GM12878 (cell line): Measurements from ENCODE around the gene THRB. TPM values are rescaled to one million over a fixed set of nuclear protein-coding genes. Genes with fewer than 3 reads are reported as not detected.

Experiments used
- ATAC-seq: fragments of 200-7000 bp; cut with Tn5 transposase; 3 replicates; pipeline ENCODE4 v1.9.1; 2020; ENCODE audit warnings: mild to moderate bottlenecking, moderate library complexity
- BruUV-seq: library from RNA; stranded (reverse); fragments of 400-500 nt; replicated peaks from 2 replicates; lab custom pipeline; 2021; lab: Mats Ljungman, UMichigan
- CTCF ChIA-PET: fragments of 300-600 bp; sonication (Branson Sonifier 250); formaldehyde crosslinking; extraction: SDS; loops from one replicate; lab custom pipeline; 2021; ENCODE audit warnings: inconsistent platforms; lab: Yijun Ruan, JAX
- POLR2A ChIA-PET: fragments of 350-600 bp; formaldehyde crosslinking; extraction: SDS; loops from one replicate; lab custom pipeline; 2021; ENCODE audit warnings: inconsistent platforms; lab: Charles Lee
- RAD21 ChIA-PET: fragments of 300-600 bp; sonication (Branson Sonifier 250); formaldehyde crosslinking; loops from one replicate; lab custom pipeline; 2023; ENCODE audit warnings: antibody characterized with exemption; ENCODE audit not compliant: unreplicated experiment; lab: Charles Lee
- SMC1A ChIA-PET: fragments of 300-600 bp; sonication (Branson Sonifier 250); formaldehyde crosslinking; loops from one replicate; lab custom pipeline; 2023; ENCODE audit not compliant: unreplicated experiment, uncharacterized antibody; lab: Charles Lee
- DNase-seq: peaks from one replicate; pipeline ENCODE4 v3.0.0-alpha.2; 2011; ENCODE audit warnings: low read depth, low spot score
- FAIRE-seq: peaks from 3 replicates; lab custom pipeline; 2011; peaks lifted over from hg19 to GRCh38; lab: Jason Lieb, UNC
- H2AFZ ChIP-seq: 2 replicates; pipeline ENCODE4 v1.6.0; 2011; ENCODE audit warnings: low read depth, low read length, control low read depth; ENCODE audit not compliant: control insufficient read depth
- H3K27ac ChIP-seq: 2 replicates; pipeline ENCODE4 v1.5.1; 2011; ENCODE audit warnings: control low read depth; ENCODE audit not compliant: control insufficient read depth, insufficient read depth
- H3K27me3 ChIP-seq, 2 experiments: replicated peaks in 1 of 2; 2 replicates each; pipeline versions ENCODE4 v1.6.0 to v1.6.1; 2011; ENCODE audit warnings: low read length in 1 of 2; ENCODE audit not compliant: control insufficient read depth in 2 of 2, insufficient read depth in 2 of 2
- H3K36me3 ChIP-seq, 2 experiments: 2 replicates each; pipeline ENCODE4 v1.5.1; 2011; ENCODE audit warnings: low read length in 1 of 2; ENCODE audit not compliant: control insufficient read depth in 2 of 2, insufficient read depth in 2 of 2
- H3K4me1 ChIP-seq: 2 replicates; pipeline ENCODE4 v1.6.1; 2011; ENCODE audit warnings: mild to moderate bottlenecking, low read length, moderate library complexity, mixed read lengths; ENCODE audit not compliant: control insufficient read depth, insufficient read depth
- H3K4me2 ChIP-seq: 2 replicates; pipeline ENCODE4 v1.6.0; 2011; ENCODE audit warnings: control low read depth; ENCODE audit not compliant: control insufficient read depth, insufficient read depth
- H3K4me3 ChIP-seq: fragments of 200-600 bp; sonication (generic); 2 replicates; pipeline ENCODE4 v1.5.1; 2016
- H3K79me2 ChIP-seq: 2 replicates; pipeline ENCODE4 v1.6.0; 2011; ENCODE audit warnings: low read length; ENCODE audit not compliant: control insufficient read depth, insufficient read depth
- H3K9ac ChIP-seq: 2 replicates; pipeline ENCODE4 v1.8.0; 2011; ENCODE audit warnings: low read length, control low read depth, mixed read lengths; ENCODE audit not compliant: control insufficient read depth, insufficient read depth
- H3K9me3 ChIP-seq: replicated peaks from 3 replicates; pipeline ENCODE4 v1.5.1; 2011; ENCODE audit warnings: mild to moderate bottlenecking, low read length; ENCODE audit not compliant: control insufficient read depth, insufficient read depth
- H4K20me1 ChIP-seq: 2 replicates; pipeline ENCODE4 v1.6.0; 2011; ENCODE audit not compliant: control insufficient read depth, insufficient read depth
- ATF2 ChIP-seq: IDR thresholded peaks from 2 replicates; pipeline ENCODE4 v1.6.1; 2012; ENCODE audit warnings: low read length, inconsistent platforms
- CBFB ChIP-seq: IDR thresholded peaks from 2 replicates; pipeline ENCODE4 v1.6.1; 2016; ENCODE audit warnings: antibody characterized with exemption, low read depth
- EGR1 ChIP-seq, 2 experiments: IDR thresholded peaks; 1 replicate in 1 of 2; 2 replicates in 1 of 2; pipeline ENCODE4 v1.6.1; 2011 to 2012; ENCODE audit warnings: low read depth in 2 of 2, low read length in 2 of 2, borderline replicate concordance in 1 of 2, mild to moderate bottlenecking in 1 of 2, moderate library complexity in 1 of 2
- FOS ChIP-seq: IDR thresholded peaks from 3 replicates; pipeline ENCODE4 v1.6.1; 2011; ENCODE audit warnings: borderline replicate concordance; ENCODE audit not compliant: insufficient read length; ENCODE audit errors: extremely low read depth
- HDGF ChIP-seq: fragments of 450-650 bp; IDR thresholded peaks from 2 replicates; pipeline ENCODE4 v1.6.1; 2016; ENCODE audit warnings: antibody characterized with exemption
- MAX ChIP-seq: IDR thresholded peaks from 2 replicates; pipeline ENCODE4 v1.6.1; 2012; ENCODE audit warnings: low read depth, low read length, improper control_type of control experiment
- PKNOX1 ChIP-seq: fragments of 450-650 bp; IDR thresholded peaks from 2 replicates; pipeline ENCODE4 v1.6.1; 2016; ENCODE audit warnings: mild to moderate bottlenecking
- SMARCA5 ChIP-seq: fragments of 450-650 bp; IDR thresholded peaks from 2 replicates; pipeline ENCODE4 v1.6.1; 2017; ENCODE audit warnings: mild to moderate bottlenecking
- WRNIP1 ChIP-seq: IDR thresholded peaks from 2 replicates; pipeline ENCODE4 v1.6.1; 2011; ENCODE audit warnings: low read depth, low read length, improper control_type of control experiment, borderline replicate concordance
- WGBS: methylation state at CpG from one replicate; pipeline ENCODE4 v1.1.6; 2016; ENCODE audit warnings: low lambda C conversion rate; ENCODE audit not compliant: insufficient replicate concordance, insufficient coverage; ENCODE audit errors: missing lambda C conversion rate; 5-methylcytosine and 5-hydroxymethylcytosine counted together
- in situ Hi-C: fragments of 300-500 bp; cut with MboI; formaldehyde crosslinking; loops from 9 replicates; pipeline ENCODE4 v1.14.3; 2018; ENCODE audit warnings: mixed read lengths
- intact Hi-C: fragments of 100-400 bp; cut with micrococcal nuclease; formaldehyde crosslinking; loops from one replicate; pipeline ENCODE4 v1.14.2; 2022; ENCODE audit not compliant: unreplicated experiment
- polyA plus RNA-seq, 11 experiments: library from polyadenylated mRNA; depleted of rRNA in 4 of 11; unstranded in 6 of 11; stranded (reverse) in 5 of 11; fragments of >200 nt; fragmentation: Nextera tagmentation in 4 of 11; fragmentation: Illumina TruSeq in 1 of 11; extraction: Ambion mirVana in 4 of 11; extraction: Trizol in 1 of 11; gene quantifications; 1 replicate in 1 of 11; 2 replicates in 10 of 11; pipeline versions ENCODE4 v1.2.1 to v1.2.3, GENCODE V29; 2011 to 2016; ENCODE audit warnings: inconsistent platforms in 2 of 11, missing spikeins in 2 of 11, low read depth in 1 of 11
- total RNA-seq, 4 experiments: library from RNA; depleted of rRNA in 3 of 4; stranded (reverse); fragments of >200 nt in 3 of 4; fragmentation: Illumina TruSeq in 1 of 4; extraction: Trizol in 1 of 4; gene quantifications; 2 replicates each; pipeline versions ENCODE4 v1.2.1 to v1.2.3, GENCODE V29; 2013 to 2021

The THRB gene
- total and polyA plus RNA-seq, 10 of the 15 experiments (the other 5 are each of a cell fraction or from before 2014, with no cell fraction given), result 0.05 TPM; not detected in 9

- Histone ChIP-seq H3K79me2 (no peaks in the 10 kb centered on the region), H2AFZ (no peak overlapping the region), H3K27ac (no peak overlapping the region), H4K20me1 (no peaks in the 10 kb centered on the region), H3K36me3 (no peaks in the 10 kb centered on the region), H3K4me1 (no peaks in the 10 kb centered on the region), H3K4me3 (no peak overlapping the region), H3K27me3 (no peaks in the 10 kb centered on the region), H3K9me3 (no peaks in the 10 kb centered on the region), H3K9ac (no peak overlapping the region)
- DNase-seq, result no peak
- no TSS peak for BruUV-seq
- in situ Hi-C loops, result no loop called here
- 9% methylated on average over 1 of the region's 1 CpG for WGBS
- ChIA-PET CTCF (no interaction called here), RAD21 (no interaction called here)
- TF ChIP-seq PKNOX1 (no peak), SMARCA5 (no peak), MAX (no peak), FOS (no peak), ATF2 (no peak), CBFB (no peak), WRNIP1 (no peak), HDGF (no peak), EGR1 (IDR thresholded peaks at IDR 0.05; ENCODE audit: borderline replicate concordance in 1 of 2, low read depth in 2 of 2, low read length in 2 of 2) (no peak)
- TF ChIP-seq, all 136 proteins: peak for 0
- FAIRE-seq, result no peak
- ATAC-seq, result no peak
- SMC1A ChIA-PET, result no interaction called here
- POLR2A ChIA-PET, result no interaction called here
- no peak overlapping the region for H3K4me2 ChIP-seq
- intact Hi-C loops, result no loop called here
Measured at GRCh38 chr3:24443476-24443875, 51.2 kb downstream of the THRB start.
